Smooth muscle cell (in vitro differentiated cells): ENCODE measurements around the gene NRF1. TPM values are rescaled to one million over a fixed set of nuclear protein-coding genes. Genes with fewer than 3 reads are reported as not detected.

Experiments
- DNase-seq: peaks from one replicate; lab custom pipeline; 2025; ENCODE audit not compliant: unreplicated experiment; lab: John Stamatoyannopoulos, UW
- H2AFZ ChIP-seq: fragments of 200-600 bp; sonication (generic); 2 replicates; pipeline ENCODE4 v1.6.0; 2016; ENCODE audit warnings: antibody characterized with exemption, low read depth, mild to moderate bottlenecking
- H3F3A ChIP-seq: fragments of 200-600 bp; sonication (generic); 2 replicates; pipeline ENCODE4 v1.6.0; 2017; ENCODE audit warnings: antibody characterized with exemption, low read depth
- H3K27ac ChIP-seq: fragments of 200-600 bp; sonication (generic); 2 replicates; pipeline ENCODE4 v1.5.1; 2016; ENCODE audit warnings: low read depth, mild to moderate bottlenecking
- H3K27me3 ChIP-seq: fragments of 200-600 bp; sonication (generic); 2 replicates; pipeline ENCODE4 v1.6.1; 2016; ENCODE audit warnings: low read depth, mild to moderate bottlenecking
- H3K36me3 ChIP-seq: fragments of 200-600 bp; sonication (generic); 2 replicates; pipeline ENCODE4 v1.5.1; 2016; ENCODE audit warnings: low read depth
- H3K4me1 ChIP-seq: fragments of 200-600 bp; sonication (generic); 2 replicates; pipeline ENCODE4 v1.5.1; 2016; ENCODE audit warnings: low read depth
- H3K4me2 ChIP-seq: fragments of 200-600 bp; sonication (generic); 2 replicates; pipeline ENCODE4 v1.6.0; 2016; ENCODE audit warnings: mild to moderate bottlenecking
- H3K4me3 ChIP-seq: fragments of 200-600 bp; sonication (generic); 2 replicates; pipeline ENCODE4 v1.5.1; 2016; ENCODE audit warnings: mild to moderate bottlenecking
- H3K79me2 ChIP-seq: fragments of 200-600 bp; sonication (generic); 2 replicates; pipeline ENCODE4 v1.6.0; 2016; ENCODE audit warnings: low read depth, mild to moderate bottlenecking
- H3K9ac ChIP-seq: fragments of 200-600 bp; sonication (generic); 2 replicates; pipeline ENCODE4 v1.6.0; 2016; ENCODE audit warnings: low read depth
- H3K9me3 ChIP-seq: fragments of 200-600 bp; sonication (generic); replicated peaks from 2 replicates; pipeline ENCODE4 v1.5.1; 2016; ENCODE audit warnings: low read depth
- H4K20me1 ChIP-seq: fragments of 200-600 bp; sonication (generic); 2 replicates; pipeline ENCODE4 v1.6.0; 2016; ENCODE audit warnings: low read depth
- WGBS: methylation state at CpG from one replicate; pipeline ENCODE4 v1.1.7; 2016; ENCODE audit warnings: low lambda C conversion rate; 5-methylcytosine and 5-hydroxymethylcytosine counted together
- polyA plus RNA-seq: library from polyadenylated mRNA; unstranded; fragments of >200 nt; fragmentation: Nextera tagmentation; extraction: Ambion mirVana; gene quantifications from 2 replicates; pipeline ENCODE4 v1.2.1, GENCODE V29; 2016
- total RNA-seq: library from RNA; depleted of rRNA; stranded (reverse); fragments of >200 nt; gene quantifications from 2 replicates; pipeline ENCODE4 v1.2.3, GENCODE V29; 2014
- TF ChIP-seq, protein P1 (sequence below): fragments of 200-600 bp; sonication (generic); IDR thresholded peaks from 2 replicates; pipeline ENCODE4 v1.5.1; 2017; ENCODE audit warnings: borderline replicate concordance, mild to moderate bottlenecking, antibody characterized with exemption; ENCODE audit not compliant: insufficient read depth, poor library complexity, severe bottlenecking

Gene NRF1
- total and polyA plus RNA-seq, 2 experiments from 2014 or later, result 8.9 to 13.4 TPM

DNA sequence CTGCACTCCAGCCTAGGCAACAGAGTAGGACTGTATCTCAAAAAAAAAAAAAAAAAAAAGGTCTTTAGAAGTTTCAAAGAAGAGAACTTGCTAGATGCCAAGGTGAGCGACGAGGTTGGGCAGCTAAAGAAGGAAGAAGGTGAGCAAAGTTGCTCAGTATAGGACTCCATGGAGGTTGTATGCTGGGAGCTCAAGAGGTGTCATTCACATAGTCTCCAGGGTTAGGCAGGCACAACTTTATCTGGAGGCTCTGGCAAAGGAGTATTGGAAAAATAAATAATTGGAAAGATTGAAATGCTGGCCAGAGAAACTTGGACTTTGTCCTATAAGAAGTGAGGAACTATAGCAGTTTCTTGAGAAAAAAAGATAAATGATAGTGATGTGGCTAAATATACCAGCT lies 74.5 kb downstream of the NRF1 start:
- H4K20me1 ChIP-seq, result no peaks in the 10 kb centered on the region
- no peak overlapping the region for H3K9ac ChIP-seq
- H3K27me3 ChIP-seq, result no peaks in the 10 kb centered on the region
- H2AFZ ChIP-seq, result no peak overlapping the region
- H3K4me2 ChIP-seq, result no peak overlapping the region
- DNase-seq, result no peak
- H3K27ac ChIP-seq, result no peak overlapping the region
- no peaks in the 10 kb centered on the region for H3K79me2 ChIP-seq
- H3F3A ChIP-seq, result no peaks in the 10 kb centered on the region
- H3K4me3 ChIP-seq, result no peak overlapping the region
- TF ChIP-seq, protein P1, sequence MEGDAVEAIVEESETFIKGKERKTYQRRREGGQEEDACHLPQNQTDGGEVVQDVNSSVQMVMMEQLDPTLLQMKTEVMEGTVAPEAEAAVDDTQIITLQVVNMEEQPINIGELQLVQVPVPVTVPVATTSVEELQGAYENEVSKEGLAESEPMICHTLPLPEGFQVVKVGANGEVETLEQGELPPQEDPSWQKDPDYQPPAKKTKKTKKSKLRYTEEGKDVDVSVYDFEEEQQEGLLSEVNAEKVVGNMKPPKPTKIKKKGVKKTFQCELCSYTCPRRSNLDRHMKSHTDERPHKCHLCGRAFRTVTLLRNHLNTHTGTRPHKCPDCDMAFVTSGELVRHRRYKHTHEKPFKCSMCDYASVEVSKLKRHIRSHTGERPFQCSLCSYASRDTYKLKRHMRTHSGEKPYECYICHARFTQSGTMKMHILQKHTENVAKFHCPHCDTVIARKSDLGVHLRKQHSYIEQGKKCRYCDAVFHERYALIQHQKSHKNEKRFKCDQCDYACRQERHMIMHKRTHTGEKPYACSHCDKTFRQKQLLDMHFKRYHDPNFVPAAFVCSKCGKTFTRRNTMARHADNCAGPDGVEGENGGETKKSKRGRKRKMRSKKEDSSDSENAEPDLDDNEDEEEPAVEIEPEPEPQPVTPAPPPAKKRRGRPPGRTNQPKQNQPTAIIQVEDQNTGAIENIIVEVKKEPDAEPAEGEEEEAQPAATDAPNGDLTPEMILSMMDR, result no peak
- no peaks in the 10 kb centered on the region for H3K4me1 ChIP-seq
- no peaks in the 10 kb centered on the region for H3K9me3 ChIP-seq
- 100% methylated on average over 2 of the region's 2 CpGs for WGBS
- H3K36me3 ChIP-seq, result peaks cover 8% of the 10 kb centered on the region

DNA sequence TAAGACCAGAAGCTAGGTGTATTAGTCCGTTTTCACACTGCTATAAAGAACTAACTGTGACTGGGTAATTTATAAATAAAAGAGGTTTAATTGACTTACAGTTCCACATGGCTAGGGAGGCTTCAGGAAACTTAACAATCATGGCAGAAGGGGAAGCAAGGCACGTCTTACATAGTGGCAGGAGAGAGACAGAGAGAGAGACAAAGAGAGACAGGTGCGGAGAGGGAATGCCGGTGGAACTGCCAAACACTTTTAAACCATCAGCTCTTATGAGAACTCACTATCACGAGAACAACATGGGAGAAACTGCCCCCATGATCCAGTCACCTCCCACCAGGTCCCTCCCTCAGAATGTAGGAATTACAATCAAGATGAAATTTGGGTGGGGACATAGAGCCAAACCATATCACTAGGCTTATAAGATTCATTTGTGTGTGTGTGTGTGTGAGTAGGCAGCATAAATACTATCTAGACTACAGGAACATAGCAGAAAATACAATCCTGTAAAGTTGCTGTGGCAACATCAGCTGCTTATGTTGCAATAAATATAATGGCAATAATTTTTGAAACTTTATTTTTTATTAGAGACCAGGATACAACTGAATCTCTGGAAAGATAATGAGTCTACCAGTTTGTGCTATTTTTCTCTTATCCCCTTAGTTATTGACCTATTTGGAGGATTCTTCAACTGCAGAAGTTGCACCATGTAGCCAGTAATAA lies 77.1 kb downstream of the NRF1 start:
- Histone ChIP-seq H3K9me3 (no peaks in the 10 kb centered on the region), H3K36me3 (peaks cover 8% of the 10 kb centered on the region), H4K20me1 (no peaks in the 10 kb centered on the region), H3K4me3 (no peak overlapping the region), H3K4me1 (no peaks in the 10 kb centered on the region), H3K27me3 (no peaks in the 10 kb centered on the region), H3F3A (no peaks in the 10 kb centered on the region), H3K79me2 (no peaks in the 10 kb centered on the region), H2AFZ (no peak overlapping the region), H3K27ac (no peak overlapping the region), H3K4me2 (no peak overlapping the region), H3K9ac (no peak overlapping the region)
- DNase-seq, result no peak
- WGBS, result 94% methylated on average over 5 of the region's 5 CpGs
- TF ChIP-seq, protein P1, result no peak

DNA sequence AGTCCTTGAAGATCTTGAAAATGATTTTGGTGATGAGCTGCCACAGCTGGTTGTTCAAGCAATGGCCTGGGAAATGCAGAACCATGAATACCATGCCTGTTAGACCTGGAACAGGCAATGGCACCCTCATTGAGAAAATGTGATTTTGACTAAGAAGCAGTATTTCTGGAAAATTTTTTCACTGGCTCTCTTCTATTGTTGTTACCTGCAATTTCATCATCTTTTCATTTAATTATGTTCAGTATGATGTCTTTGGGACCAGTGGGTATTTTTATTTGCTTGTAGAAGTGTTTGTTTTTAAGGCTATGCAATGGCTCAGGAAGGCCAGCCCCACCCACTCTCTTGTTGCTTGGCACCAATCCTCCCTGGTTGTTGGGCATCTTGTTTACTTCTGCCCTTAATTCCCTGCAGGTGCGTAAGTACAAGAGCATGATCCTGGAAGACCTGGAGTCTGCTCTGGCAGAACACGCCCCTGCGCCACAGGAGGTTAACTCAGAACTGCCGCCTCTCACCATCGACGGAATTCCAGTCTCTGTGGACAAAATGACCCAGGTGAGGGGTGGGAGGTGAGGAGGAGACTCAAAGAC lies 78.6 kb downstream of the NRF1 start:
- H4K20me1 ChIP-seq, result no peaks in the 10 kb centered on the region
- no peaks in the 10 kb centered on the region for H3K36me3 ChIP-seq
- no peaks in the 10 kb centered on the region for H3K27me3 ChIP-seq
- no peak overlapping the region for H3K9ac ChIP-seq
- no peaks in the 10 kb centered on the region for H3K4me1 ChIP-seq
- no peak overlapping the region for H3K27ac ChIP-seq
- no peak overlapping the region for H3K4me3 ChIP-seq
- H3K4me2 ChIP-seq, result no peak overlapping the region
- TF ChIP-seq, protein P1, result no peak
- 97% methylated on average over 6 of the region's 6 CpGs for WGBS
- H3F3A ChIP-seq, result no peaks in the 10 kb centered on the region
- no peaks in the 10 kb centered on the region for H3K79me2 ChIP-seq
- no peaks in the 10 kb centered on the region for H3K9me3 ChIP-seq
- DNase-seq, result no peak
- H2AFZ ChIP-seq, result no peak overlapping the region

DNA sequence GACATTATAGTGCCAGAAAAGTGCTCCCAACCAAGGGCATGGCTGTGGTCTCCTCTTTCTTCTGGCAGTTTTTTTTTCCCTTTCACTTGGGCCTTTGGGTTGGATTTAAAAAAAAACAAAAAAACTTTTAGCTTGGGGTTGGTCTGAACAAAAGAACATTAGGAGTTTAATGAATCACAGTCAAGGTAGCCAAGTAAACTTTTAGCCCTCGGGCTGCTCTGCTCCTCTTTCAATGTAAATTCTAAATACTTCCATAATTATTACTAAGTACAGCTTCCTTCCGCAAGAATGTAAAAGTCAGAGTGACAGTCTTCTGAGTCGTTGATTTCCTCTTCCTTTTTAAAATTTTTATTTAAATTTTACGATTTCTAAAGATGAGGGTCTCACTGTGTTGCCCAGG lies 79.2 kb downstream of the NRF1 start:
- Histone ChIP-seq H3K9me3 (no peaks in the 10 kb centered on the region), H3K27ac (no peak overlapping the region)
- TF ChIP-seq, protein P1, result no peak

More for the DNA sequence above, 79.2 kb downstream of the NRF1 start:
- 71% methylated on average over 4 of the region's 4 CpGs for WGBS
- Histone ChIP-seq H3K9ac (no peak overlapping the region), H3K4me3 (no peak overlapping the region), H3K79me2 (no peaks in the 10 kb centered on the region), H3K27me3 (no peaks in the 10 kb centered on the region), H3F3A (no peaks in the 10 kb centered on the region), H3K4me2 (no peak overlapping the region), H4K20me1 (no peaks in the 10 kb centered on the region), H3K36me3 (no peaks in the 10 kb centered on the region), H3K4me1 (no peaks in the 10 kb centered on the region), H2AFZ (no peak overlapping the region)
- no peak for DNase-seq
